Activated effector memory CD4-positive, alpha-beta T cell treated with Interleukin-2 at 50 U/mL for 16 hours (primary cell): ENCODE results near the gene CDRT15.
A peak's percentile ranks its signal among the peaks of the same experiment; 100 is the strongest.
"Not testable (repeated sequence)": the region's sequence is repeated elsewhere in the genome, so short reads cannot be mapped to it uniquely, and the experiment has no call there.

Source experiments
- DNase-seq: peaks from one replicate; pipeline ENCODE4 v3.0.0-alpha.2; 2020

The CDRT15 gene

GRCh38 chr17:14206891-14207290 is 29.8 kb downstream of the CDRT15 start:
- DNase-seq = no peak

GRCh38 chr17:14205992-14206461 is 30.6 kb downstream of the CDRT15 start:
- DNase-seq = peak; percentile 66

GRCh38 chr17:14205380-14205779 is 31.3 kb downstream of the CDRT15 start:
- no peak for DNase-seq

DNA sequence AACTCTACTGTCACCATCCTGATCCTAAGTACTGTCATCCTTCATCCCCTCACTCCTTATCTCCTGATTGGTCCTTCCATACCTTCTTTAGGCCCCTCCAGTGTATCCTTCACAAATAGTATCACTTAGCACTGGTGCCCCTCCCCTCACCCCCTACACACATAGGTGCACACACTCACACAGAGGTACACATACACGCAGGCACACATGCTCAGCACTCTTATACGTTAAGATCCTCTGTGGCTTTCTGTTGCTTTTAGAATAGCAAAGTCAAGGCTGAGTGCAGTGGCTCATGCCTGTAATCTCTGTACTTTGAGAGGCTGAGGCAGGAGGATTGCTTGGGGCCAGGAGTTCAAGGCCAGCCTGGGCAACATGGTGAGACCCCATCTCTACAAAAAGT is 32.1 kb downstream of the CDRT15 start:
- DNase-seq = no peak

GRCh38 chr17:14204084-14204483 is 32.6 kb downstream of the CDRT15 start:
- no peak for DNase-seq

DNA sequence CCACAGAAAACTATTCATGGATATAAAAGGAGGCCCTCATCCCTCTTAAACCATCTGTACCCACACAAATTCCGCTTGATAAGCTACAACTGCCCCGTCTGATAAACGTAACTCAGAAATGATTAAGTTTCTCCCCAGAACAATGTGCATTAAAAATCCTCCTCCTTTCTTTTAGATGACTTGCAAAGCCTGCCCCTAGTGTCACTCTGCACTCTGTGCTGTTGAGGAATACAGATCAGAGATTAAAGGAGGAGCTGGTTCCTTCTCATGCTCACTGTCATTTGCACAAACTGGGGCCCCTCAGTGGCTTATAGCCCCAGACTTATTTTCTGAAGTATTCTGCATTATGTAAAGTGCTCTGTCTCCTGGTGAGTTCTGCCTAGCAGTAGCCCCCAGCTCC is 33.3 kb downstream of the CDRT15 start:
- no peak for DNase-seq

DNA sequence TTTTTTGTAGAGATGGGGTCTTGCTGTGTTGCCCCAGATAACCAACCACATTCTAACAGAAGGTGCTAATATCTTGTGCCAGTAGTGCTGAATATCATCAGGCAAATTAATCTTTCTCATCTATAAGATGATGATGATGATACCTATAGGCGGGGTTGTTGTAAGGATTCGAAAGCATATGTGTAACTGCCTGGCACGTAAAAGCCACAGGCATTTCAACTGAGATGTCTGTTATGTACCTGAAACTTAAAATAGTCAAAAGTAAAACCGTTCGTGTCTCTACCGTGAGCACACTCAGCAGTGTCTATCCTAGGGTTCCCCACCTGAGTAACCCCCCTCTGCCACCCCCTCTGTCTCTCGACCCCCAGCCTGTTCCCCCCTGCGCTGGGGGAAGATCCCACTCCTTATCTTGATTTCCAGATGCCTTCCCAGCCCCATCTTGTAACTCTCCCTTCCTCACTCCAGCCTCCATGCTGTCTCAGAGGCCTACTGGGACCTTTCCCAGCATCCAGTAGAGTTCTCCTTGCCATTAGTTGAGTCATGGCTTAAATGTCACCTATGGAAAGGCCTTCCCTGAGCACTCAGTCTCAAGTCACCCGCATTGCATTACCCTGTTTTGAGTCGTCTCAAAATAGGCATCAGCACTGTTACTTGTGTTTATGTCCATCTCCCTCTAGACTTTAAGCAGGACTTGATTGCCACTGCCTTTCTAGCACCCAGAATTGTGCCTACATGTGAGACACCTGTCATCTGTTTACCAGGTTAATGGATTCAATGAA is 34.1 kb downstream of the CDRT15 start:
- no peak for DNase-seq

DNA sequence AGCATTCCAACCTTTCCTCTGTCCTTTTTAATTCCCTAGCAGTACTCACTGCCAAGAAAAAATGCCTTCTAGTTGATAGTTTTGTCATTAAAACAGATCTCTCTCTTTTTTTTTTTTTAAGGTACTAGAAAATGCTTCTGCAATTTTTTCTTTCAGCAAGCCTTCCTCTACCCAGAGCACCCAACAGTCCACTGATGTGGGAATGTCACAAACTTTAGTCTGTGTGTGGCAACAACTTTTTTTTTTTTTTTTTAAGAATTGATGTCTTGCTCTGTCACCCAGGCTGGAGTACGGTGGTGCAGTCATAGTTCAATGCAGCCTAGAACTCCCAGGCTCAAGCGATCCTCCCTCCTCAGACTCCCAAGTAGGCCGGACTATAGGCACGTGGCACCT is 34.7 kb downstream of the CDRT15 start:
- no peak for DNase-seq

DNA sequence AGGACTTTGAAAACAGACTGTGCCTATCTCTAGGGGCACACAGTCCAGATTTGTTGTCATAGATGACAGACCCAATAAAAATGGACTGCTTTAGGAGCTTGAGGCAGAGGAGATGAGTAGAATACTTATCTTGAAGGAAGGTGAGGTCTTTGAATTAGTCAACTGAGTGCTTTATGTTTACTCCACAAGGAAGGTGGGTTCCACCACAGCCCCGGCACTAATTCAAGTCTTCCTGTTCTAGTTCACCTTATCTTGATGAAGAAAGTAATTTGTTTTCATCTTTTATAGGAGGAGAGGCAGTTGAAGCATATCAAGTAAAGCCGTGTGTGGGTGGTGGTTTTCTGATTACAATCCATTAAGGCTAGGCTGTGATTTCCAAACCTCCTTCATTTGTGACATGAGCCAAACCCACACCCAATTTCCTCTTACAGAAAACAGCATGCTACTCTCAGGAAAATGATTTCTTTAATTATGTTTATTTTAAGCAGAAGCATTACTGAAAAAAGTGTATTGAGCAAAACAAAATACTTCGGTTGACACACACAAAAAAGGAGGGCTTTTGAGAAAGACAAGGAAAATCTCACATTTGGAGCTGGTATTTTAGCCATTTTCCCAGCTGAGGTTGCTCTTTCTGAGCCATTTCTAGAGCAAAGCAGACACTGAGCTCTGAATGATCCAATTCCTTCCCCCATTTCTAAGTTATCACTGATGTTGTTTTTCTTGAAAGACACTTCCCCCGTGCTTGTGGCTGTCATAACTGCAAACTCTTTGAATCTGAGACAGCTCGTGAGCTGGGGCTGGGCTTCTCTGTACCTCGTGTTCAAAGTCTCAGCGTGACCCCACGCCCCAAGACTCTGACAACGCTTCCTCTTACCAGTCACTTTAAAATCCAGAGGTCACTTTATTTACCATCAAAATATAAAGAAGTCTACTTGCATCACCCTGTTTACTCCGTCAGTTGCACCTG is 35.4 kb downstream of the CDRT15 start:
- DNase-seq = peak; percentile 60

DNA sequence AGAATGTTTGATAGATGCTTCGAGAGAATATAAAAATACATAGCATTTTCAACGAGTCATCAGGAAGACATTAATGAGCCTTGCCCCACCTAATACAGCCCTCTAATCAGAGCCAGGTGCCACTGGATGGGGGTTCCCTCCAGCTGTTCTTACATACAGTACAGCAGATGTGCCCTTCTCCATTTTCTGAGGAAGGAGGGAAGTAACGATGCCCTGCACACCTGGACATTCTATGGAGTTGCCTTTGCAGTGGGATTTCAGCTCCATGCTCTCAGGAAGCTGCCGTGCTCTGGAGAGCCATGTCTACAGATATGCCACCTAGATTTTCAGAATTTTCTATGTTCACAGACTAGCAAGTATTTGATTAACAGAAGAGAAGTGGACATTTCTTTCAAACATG is 36.3 kb downstream of the CDRT15 start:
- no peak for DNase-seq

DNA sequence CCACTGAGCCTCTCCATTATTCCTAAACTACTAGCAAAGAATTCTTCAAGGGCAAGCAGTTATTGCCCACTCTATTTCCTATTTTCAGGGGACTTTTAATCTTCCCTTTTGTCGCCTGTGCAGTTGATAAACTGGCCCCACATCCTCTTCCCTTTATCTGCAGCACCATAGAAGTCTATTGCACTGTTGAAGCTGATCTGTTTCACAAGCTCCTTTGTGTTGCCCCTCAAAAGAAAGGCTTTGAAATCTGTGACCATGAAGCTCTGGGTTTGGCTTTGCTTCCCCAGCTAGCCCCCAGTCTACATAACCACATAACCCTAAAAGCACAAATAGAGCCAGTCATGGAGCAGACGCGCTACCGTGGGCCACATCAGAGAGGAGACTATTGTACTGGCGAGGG is 37.1 kb downstream of the CDRT15 start:
- DNase-seq = no peak

GRCh38 chr17:14198575-14198974 is 38.1 kb downstream of the CDRT15 start:
- no peak for DNase-seq

GRCh38 chr17:14198013-14198412 is 38.6 kb downstream of the CDRT15 start:
- no peak for DNase-seq

GRCh38 chr17:14197586-14197985 is 39.1 kb downstream of the CDRT15 start:
- peak; percentile 43 for DNase-seq

DNA sequence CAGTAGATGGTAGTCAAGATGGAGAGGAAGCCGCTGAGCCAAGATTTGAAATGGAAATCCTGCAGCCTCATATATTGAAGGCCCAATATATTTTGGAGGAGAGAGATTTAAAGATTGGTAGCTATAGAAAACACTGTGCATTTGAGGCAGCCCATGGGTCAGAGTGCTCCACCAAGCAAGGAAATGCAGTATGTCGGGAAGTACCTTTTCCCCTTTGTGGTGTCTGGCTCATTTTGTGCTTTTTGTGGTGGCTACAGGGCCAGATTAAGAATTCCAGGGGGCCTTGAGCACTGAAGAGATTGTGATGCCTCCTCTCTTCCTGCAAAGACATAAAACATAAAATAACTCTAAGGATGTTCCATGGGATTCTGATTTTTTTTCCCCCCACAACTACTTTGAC is 39.6 kb downstream of the CDRT15 start:
- no peak for DNase-seq

DNA sequence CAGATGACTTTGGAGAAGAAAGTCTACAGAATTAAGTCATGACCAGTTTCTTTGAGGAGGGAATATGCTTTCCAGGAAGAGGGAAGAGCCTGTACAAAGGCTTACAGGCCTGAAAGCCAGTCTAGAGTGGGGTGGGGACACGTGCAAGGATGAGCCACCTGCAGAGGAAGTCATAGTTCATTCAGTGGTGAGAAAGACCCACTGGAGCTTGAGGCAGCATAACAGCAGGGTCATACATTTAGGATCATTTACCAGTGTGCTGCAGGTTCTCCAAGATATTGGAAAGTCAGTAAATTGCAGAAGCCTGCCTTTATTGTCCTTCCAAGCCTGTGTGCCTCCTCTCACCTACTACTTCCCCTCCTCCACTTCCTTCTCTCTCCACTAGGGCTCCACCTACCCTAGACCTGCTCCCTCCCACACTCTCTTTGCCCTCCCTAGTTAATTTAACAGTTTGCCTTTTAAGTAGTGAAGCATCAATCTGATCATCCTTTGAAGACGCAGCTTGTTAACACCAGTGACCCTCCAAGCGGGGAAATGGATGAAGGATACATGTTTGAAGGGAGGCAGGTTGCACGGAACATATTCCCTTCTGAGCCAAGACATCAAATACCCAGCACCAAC is 40.2 kb downstream of the CDRT15 start:
- DNase-seq = no peak

DNA sequence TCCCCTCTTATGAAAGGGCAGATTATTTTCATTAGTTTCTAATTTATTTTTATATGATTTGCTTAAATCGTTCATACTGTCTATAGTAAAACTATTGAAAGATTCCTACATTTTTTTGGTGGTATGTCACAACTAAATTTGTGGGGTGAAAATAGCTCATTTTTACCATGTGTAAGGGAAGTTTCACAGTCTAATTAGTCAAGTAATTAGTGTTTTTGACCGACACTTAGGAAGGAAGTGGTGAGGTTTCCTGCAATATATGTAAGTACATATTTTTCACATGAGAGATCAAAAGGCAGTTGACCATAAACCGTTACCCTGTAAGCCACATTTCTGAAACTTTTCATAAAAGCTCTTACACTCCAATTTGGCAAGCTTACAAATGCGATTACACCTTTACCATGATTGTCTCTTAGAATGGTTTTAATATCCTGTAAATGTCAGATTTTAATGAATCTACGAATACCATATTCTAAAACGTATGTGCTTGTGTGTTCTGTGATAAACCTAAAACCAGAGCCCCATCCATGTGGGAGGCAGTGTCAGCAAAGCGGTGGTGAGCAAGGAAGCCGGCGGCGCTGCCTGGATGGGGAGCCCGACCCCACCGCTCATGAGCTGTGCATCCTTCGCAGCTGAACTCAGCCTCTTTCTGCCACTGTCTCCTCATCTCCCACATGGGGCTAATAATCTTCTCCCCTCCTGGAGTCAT is 43.9 kb downstream of the CDRT15 start:
- DNase-seq = not testable (repeated sequence)

DNA sequence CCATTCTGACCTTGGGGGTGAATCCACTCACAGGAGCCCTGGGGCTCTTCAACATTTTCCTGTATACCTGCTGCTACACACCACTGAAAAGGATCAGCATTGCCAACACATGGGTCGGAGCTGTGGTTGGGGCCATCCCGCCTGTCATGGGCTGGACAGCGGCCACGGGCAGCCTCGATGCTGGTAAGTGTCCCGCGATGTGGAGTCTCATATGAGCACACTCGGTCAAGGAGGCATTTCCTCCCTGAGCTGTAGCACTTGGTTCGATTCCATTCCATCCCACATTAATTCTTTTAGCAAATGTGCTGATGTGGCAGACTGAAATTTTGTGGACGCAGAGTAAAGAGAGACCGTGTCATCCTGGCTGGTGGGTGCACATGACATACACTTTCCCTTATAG is 44.6 kb downstream of the CDRT15 start:
- not testable (repeated sequence) for DNase-seq

- not testable (repeated sequence) for DNase-seq
These were observed 45.2 kb downstream of the CDRT15 start for GRCh38 chr17:14191469-14191868.

DNA sequence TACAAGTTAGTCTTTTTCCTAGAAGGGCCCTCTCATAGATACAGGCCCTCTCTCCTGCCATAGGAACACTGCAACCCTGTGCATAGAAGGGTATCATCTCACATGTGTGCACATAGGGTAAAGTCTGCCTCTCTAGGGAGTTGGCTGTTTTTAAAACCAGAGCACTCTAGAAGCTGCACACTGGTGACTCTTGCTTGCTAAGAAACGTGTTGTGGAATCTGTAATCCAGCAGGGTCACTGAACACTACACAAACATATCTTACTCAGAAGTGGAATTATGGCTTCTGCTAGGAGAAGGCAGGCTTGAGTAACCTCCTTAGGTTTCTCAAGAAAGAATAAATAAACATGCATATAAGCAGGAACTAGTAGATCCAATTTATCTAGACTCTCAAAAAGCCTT is 45.9 kb downstream of the CDRT15 start:
- not testable (repeated sequence) for DNase-seq

GRCh38 chr17:14186443-14186842 is 50.2 kb downstream of the CDRT15 start:
- not testable (repeated sequence) for DNase-seq
